GM19043 (cell line): Measurements from ENCODE around the gene GBP2.
"Not testable (repeated sequence)": the region's sequence is repeated elsewhere in the genome, so short reads cannot be mapped to it uniquely, and the experiment has no call there.

Experiments used
- ATAC-seq: cut with Tn5 transposase; IDR thresholded peaks from one replicate; pipeline ENCODE4 v1.9.1; 2021; ENCODE audit warnings: low read depth; ENCODE audit not compliant: unreplicated experiment

The GBP2 gene

GRCh38 chr1:89125913-89126580 is at the start of gene GBP2:
TSS of gene GBP2 (minus strand) at chr1:89126114. CDS start at chr1:89121966, 4,148 bp downstream.
- ATAC-seq: peak; percentile 67

GRCh38 chr1:89174491-89174890 is 48.6 kb upstream of the GBP2 start:
- no peak for ATAC-seq

GRCh38 chr1:89172468-89173143 is 46.7 kb upstream of the GBP2 start:
- ATAC-seq: no peak

- no peak for ATAC-seq
Observed at GRCh38 chr1:89171067-89171438, 45.1 kb upstream of the GBP2 start.

GRCh38 chr1:89170170-89171066 is 44.5 kb upstream of the GBP2 start:
- no peak for ATAC-seq

GRCh38 chr1:89169166-89169565 is 43.3 kb upstream of the GBP2 start:
- ATAC-seq: no peak

- ATAC-seq: no peak
Observed at GRCh38 chr1:89167590-89168230, 41.8 kb upstream of the GBP2 start.

- ATAC-seq: no peak
Observed at GRCh38 chr1:89166705-89167104, 40.8 kb upstream of the GBP2 start.

- ATAC-seq: no peak
Observed at GRCh38 chr1:89165811-89166210, 39.9 kb upstream of the GBP2 start.

- ATAC-seq: no peak
Observed at GRCh38 chr1:89151047-89151446, 25.1 kb upstream of the GBP2 start.

- ATAC-seq: no peak
Observed at GRCh38 chr1:89149976-89150375, 24.1 kb upstream of the GBP2 start.

GRCh38 chr1:89149229-89149628 is 23.3 kb upstream of the GBP2 start:
- ATAC-seq: no peak

- no peak for ATAC-seq
Observed at GRCh38 chr1:89147678-89148658, 22.1 kb upstream of the GBP2 start.

- ATAC-seq: no peak
Observed at GRCh38 chr1:89146721-89147120, 20.8 kb upstream of the GBP2 start.

GRCh38 chr1:89143484-89143883 is 17.6 kb upstream of the GBP2 start:
- no peak for ATAC-seq

- ATAC-seq: no peak
Observed at GRCh38 chr1:89142160-89142559, 16.2 kb upstream of the GBP2 start.

GRCh38 chr1:89133747-89134146 is 7.8 kb upstream of the GBP2 start:
- ATAC-seq: no peak

GRCh38 chr1:89130716-89131115 is 4.8 kb upstream of the GBP2 start:
- no peak for ATAC-seq

- no peak for ATAC-seq
Observed at GRCh38 chr1:89129911-89130310, 4.0 kb upstream of the GBP2 start.

- not testable (repeated sequence) for ATAC-seq
Observed at GRCh38 chr1:89128003-89128458, 2.1 kb upstream of the GBP2 start.
